PFSK-1 (cell line): Measurements from ENCODE around the gene OR52A1.

ENCODE experiments used
- POLR2AphosphoS5 ChIP-seq: IDR thresholded peaks from 2 replicates; pipeline ENCODE4 v1.6.1; 2012; ENCODE audit warnings: low read depth, mild to moderate bottlenecking, control low read depth, low read length, moderate library complexity
- REST ChIP-seq, 2 experiments: IDR thresholded peaks; 2 replicates each; pipeline versions ENCODE4 v1.6.1 to v1.8.0; 2011 to 2012; ENCODE audit warnings: low read depth in 2 of 2, low read length in 2 of 2, control low read depth in 1 of 2, inconsistent platforms in 1 of 2, mild to moderate bottlenecking in 1 of 2, moderate library complexity in 1 of 2; ENCODE audit not compliant: insufficient read depth in 1 of 2
- SIN3A ChIP-seq: IDR thresholded peaks from 2 replicates; pipeline ENCODE4 v1.6.1; 2012; ENCODE audit warnings: mild to moderate bottlenecking, low read length, moderate library complexity, borderline replicate concordance; ENCODE audit not compliant: insufficient read depth
- TAF1 ChIP-seq: IDR thresholded peaks from 2 replicates; pipeline ENCODE4 v1.6.1; 2012; ENCODE audit warnings: low read length, control low read depth, borderline replicate concordance; ENCODE audit not compliant: insufficient read depth

- TF ChIP-seq REST (IDR thresholded peaks at IDR 0.05; ENCODE audit: insufficient read depth in 1 of 2, low read depth in 2 of 2, low read length in 2 of 2), result no peak
- no peak for TF ChIP-seq POLR2AphosphoS5
- TF ChIP-seq SIN3A, result no peak
- no peak for TF ChIP-seq TAF1
Observed at GRCh38 chr11:5124891-5125620, 29.5 kb downstream of the OR52A1 start.
